Activated T-cell treated with anti-CD3 and anti-CD28 coated beads, Interleukin-2, amount 50 U/mL, for 4 hours (primary cell): ENCODE data around the gene GRID1. TPM values are rescaled to one million over a fixed set of nuclear protein-coding genes. Genes with fewer than 3 reads are reported as not detected.
"Not testable (repeated sequence)": the region's sequence is repeated elsewhere in the genome, so short reads cannot be mapped to it uniquely, and the experiment has no call there.

Source experiments
- ATAC-seq, 2 donors: fragments of 200-7000 bp; cut with Tn5 transposase; one replicate each; pipeline ENCODE4 v1.10.0; 2021
- DNase-seq: peaks from one replicate; pipeline ENCODE4 v3.0.0-alpha.2; 2020
- H3K27me3 Mint-ChIP-seq: one replicate; pipeline ENCODE4 v1.8.0; 2021; ENCODE audit warnings: low read depth, mixed read lengths
- H3K36me3 Mint-ChIP-seq: one replicate; pipeline ENCODE4 v1.8.0; 2022; ENCODE audit warnings: mixed read lengths; ENCODE audit not compliant: insufficient read depth
- H3K4me1 Mint-ChIP-seq: one replicate; pipeline ENCODE4 v1.8.0; 2021; ENCODE audit warnings: low read depth, mixed read lengths
- H3K4me3 Mint-ChIP-seq: one replicate; pipeline ENCODE4 v1.8.0; 2021; ENCODE audit warnings: mild to moderate bottlenecking, moderate library complexity, mixed read lengths
- H3K9me3 Mint-ChIP-seq: one replicate; pipeline ENCODE4 v1.8.0; 2021; ENCODE audit warnings: mixed read lengths
- total RNA-seq, 3 donors: library from RNA; stranded (reverse); gene quantifications; one replicate each; pipeline ENCODE4 v1.2.1, GENCODE V29; 2021

GRID1 gene
- total RNA-seq, 3 donors from 2014 or later = not detected

- Mint-ChIP-seq H3K27me3 (peaks cover 3% of the 10 kb centered on the region), H3K4me3 (no peak overlapping the region), H3K9me3 (no peaks in the 10 kb centered on the region), H3K4me1 (no peaks in the 10 kb centered on the region), H3K36me3 (no peaks in the 10 kb centered on the region)
- DNase-seq (no peak), ATAC-seq (no peak)
These were observed 331.9 kb downstream of the GRID1 start for GRCh38 chr10:86034710-86035109.

- no peak overlapping the region for H3K4me3 Mint-ChIP-seq
- no peaks in the 10 kb centered on the region for H3K9me3 Mint-ChIP-seq
- H3K4me1 Mint-ChIP-seq = no peaks in the 10 kb centered on the region
- ATAC-seq (no peak), DNase-seq (no peak)
- H3K27me3 Mint-ChIP-seq = peaks cover 7% of the 10 kb centered on the region
- H3K36me3 Mint-ChIP-seq = no peaks in the 10 kb centered on the region
These were observed 333.0 kb downstream of the GRID1 start for GRCh38 chr10:86033581-86033980.

- H3K4me3 Mint-ChIP-seq, H3K4me1 Mint-ChIP-seq, H3K9me3 Mint-ChIP-seq, DNase-seq, H3K27me3 Mint-ChIP-seq, ATAC-seq, H3K36me3 Mint-ChIP-seq: not testable (repeated sequence)
These were observed 334.5 kb downstream of the GRID1 start for GRCh38 chr10:86032087-86032486.

GRCh38 chr10:86030312-86030711 lies 336.3 kb downstream of the GRID1 start:
- Mint-ChIP-seq H3K9me3 (no peaks in the 10 kb centered on the region), H3K4me3 (no peak overlapping the region), H3K27me3 (peaks cover 7% of the 10 kb centered on the region), H3K4me1 (no peaks in the 10 kb centered on the region), H3K36me3 (no peaks in the 10 kb centered on the region)
- DNase-seq = no peak
- no peak for ATAC-seq

- Mint-ChIP-seq H3K4me1 (no peaks in the 10 kb centered on the region), H3K27me3 (peaks cover 7% of the 10 kb centered on the region), H3K9me3 (no peaks in the 10 kb centered on the region), H3K4me3 (no peak overlapping the region), H3K36me3 (no peaks in the 10 kb centered on the region)
- no peak for ATAC-seq
- DNase-seq = no peak
These were observed 339.2 kb downstream of the GRID1 start for GRCh38 chr10:86027346-86027745.

- no peak for ATAC-seq
- no peak for DNase-seq
- Mint-ChIP-seq H3K27me3 (peaks cover 7% of the 10 kb centered on the region), H3K4me3 (no peak overlapping the region), H3K9me3 (no peaks in the 10 kb centered on the region), H3K36me3 (no peaks in the 10 kb centered on the region), H3K4me1 (no peaks in the 10 kb centered on the region)
These were observed 341.1 kb downstream of the GRID1 start for GRCh38 chr10:86025509-86025908.

GRCh38 chr10:86024281-86025041 lies 342.1 kb downstream of the GRID1 start:
- no peaks in the 10 kb centered on the region for H3K36me3 Mint-ChIP-seq
- no peaks in the 10 kb centered on the region for H3K4me1 Mint-ChIP-seq
- H3K9me3 Mint-ChIP-seq = no peaks in the 10 kb centered on the region
- ATAC-seq (no peak), DNase-seq (no peak)
- H3K27me3 Mint-ChIP-seq = peaks cover 4% of the 10 kb centered on the region
- no peak overlapping the region for H3K4me3 Mint-ChIP-seq

GRCh38 chr10:86023931-86024280 lies 342.7 kb downstream of the GRID1 start:
- H3K27me3 Mint-ChIP-seq = peaks cover under 1% of the 10 kb centered on the region
- DNase-seq (no peak), ATAC-seq (no peak)
- no peak overlapping the region for H3K4me3 Mint-ChIP-seq
- no peaks in the 10 kb centered on the region for H3K9me3 Mint-ChIP-seq
- H3K36me3 Mint-ChIP-seq = no peaks in the 10 kb centered on the region
- H3K4me1 Mint-ChIP-seq = no peaks in the 10 kb centered on the region

GRCh38 chr10:86023336-86023735 lies 343.3 kb downstream of the GRID1 start:
- no peaks in the 10 kb centered on the region for H3K9me3 Mint-ChIP-seq
- DNase-seq (no peak), ATAC-seq (no peak)
- no peaks in the 10 kb centered on the region for H3K27me3 Mint-ChIP-seq
- no peaks in the 10 kb centered on the region for H3K4me1 Mint-ChIP-seq
- no peaks in the 10 kb centered on the region for H3K36me3 Mint-ChIP-seq
- H3K4me3 Mint-ChIP-seq = no peak overlapping the region

GRCh38 chr10:86022906-86023305 lies 343.7 kb downstream of the GRID1 start:
- Mint-ChIP-seq H3K27me3 (no peaks in the 10 kb centered on the region), H3K36me3 (no peaks in the 10 kb centered on the region), H3K9me3 (no peaks in the 10 kb centered on the region), H3K4me1 (no peaks in the 10 kb centered on the region), H3K4me3 (no peak overlapping the region)
- ATAC-seq (no peak), DNase-seq (no peak)

GRCh38 chr10:86020134-86020533 lies 346.5 kb downstream of the GRID1 start:
- no peaks in the 10 kb centered on the region for H3K9me3 Mint-ChIP-seq
- peaks cover 2% of the 10 kb centered on the region for H3K4me1 Mint-ChIP-seq
- no peaks in the 10 kb centered on the region for H3K27me3 Mint-ChIP-seq
- ATAC-seq (no peak), DNase-seq (no peak)
- H3K36me3 Mint-ChIP-seq = no peaks in the 10 kb centered on the region
- no peak overlapping the region for H3K4me3 Mint-ChIP-seq

GRCh38 chr10:86019141-86019540 lies 347.5 kb downstream of the GRID1 start:
- Mint-ChIP-seq H3K9me3 (no peaks in the 10 kb centered on the region), H3K36me3 (no peaks in the 10 kb centered on the region), H3K4me1 (peaks cover 2% of the 10 kb centered on the region), H3K27me3 (no peaks in the 10 kb centered on the region), H3K4me3 (no peak overlapping the region)
- no peak for ATAC-seq
- DNase-seq = no peak

- Mint-ChIP-seq H3K9me3 (no peaks in the 10 kb centered on the region), H3K36me3 (no peaks in the 10 kb centered on the region), H3K4me3 (no peak overlapping the region), H3K4me1 (peaks cover 2% of the 10 kb centered on the region), H3K27me3 (no peaks in the 10 kb centered on the region)
- DNase-seq (no peak), ATAC-seq (no peak)
These were observed 347.9 kb downstream of the GRID1 start for GRCh38 chr10:86018735-86019058.

- H3K4me3 Mint-ChIP-seq = no peak overlapping the region
- H3K4me1 Mint-ChIP-seq = peaks cover 2% of the 10 kb centered on the region
- no peaks in the 10 kb centered on the region for H3K27me3 Mint-ChIP-seq
- DNase-seq (no peak), ATAC-seq (no peak)
- H3K9me3 Mint-ChIP-seq = no peaks in the 10 kb centered on the region
- H3K36me3 Mint-ChIP-seq = no peaks in the 10 kb centered on the region
These were observed 348.5 kb downstream of the GRID1 start for GRCh38 chr10:86017841-86018734.

GRCh38 chr10:86013568-86013967 lies 353.0 kb downstream of the GRID1 start:
- DNase-seq (no peak), ATAC-seq (no peak)
- Mint-ChIP-seq H3K27me3 (no peaks in the 10 kb centered on the region), H3K36me3 (no peaks in the 10 kb centered on the region), H3K4me1 (peaks cover 2% of the 10 kb centered on the region), H3K4me3 (no peak overlapping the region), H3K9me3 (no peaks in the 10 kb centered on the region)
